IMR-90 (cell line): Measurements from ENCODE around the gene CKS1B.

Experiments
- BHLHE40 ChIP-seq: fragments of 150-350 bp; IDR thresholded peaks from 2 replicates; pipeline ENCODE4 v1.6.1; 2016; ENCODE audit warnings: mild to moderate bottlenecking, low read depth, low read length
- CEBPB ChIP-seq: IDR thresholded peaks from 2 replicates; pipeline ENCODE4 v1.6.1; 2012; ENCODE audit warnings: low read depth, low read length, improper control_type of control experiment
- CHD1 ChIP-seq: IDR thresholded peaks from 2 replicates; pipeline ENCODE4 v1.6.1; 2012; ENCODE audit warnings: low read depth, low read length, improper control_type of control experiment
- CTCF ChIP-seq: conservative IDR thresholded peaks from 2 replicates; pipeline ENCODE4 v1.5.1; 2012; ENCODE audit warnings: mild to moderate bottlenecking, low read depth, low read length, improper control_type of control experiment
- ELK1 ChIP-seq: fragments of 150-350 bp; IDR thresholded peaks from 2 replicates; pipeline ENCODE4 v1.6.1; 2016; ENCODE audit warnings: low read depth, mild to moderate bottlenecking, low read length, moderate library complexity, borderline replicate concordance
- FOS ChIP-seq: fragments of 150-350 bp; IDR thresholded peaks from 2 replicates; pipeline ENCODE4 v1.6.1; 2016; ENCODE audit warnings: low read depth, low read length
- MAFK ChIP-seq: IDR thresholded peaks from 2 replicates; pipeline ENCODE4 v1.6.1; 2012; ENCODE audit warnings: low read depth, low read length, improper control_type of control experiment
- MXI1 ChIP-seq: IDR thresholded peaks from 2 replicates; pipeline ENCODE4 v1.6.1; 2012; ENCODE audit warnings: low read depth, mild to moderate bottlenecking, low read length, moderate library complexity, borderline replicate concordance
- POLR2A ChIP-seq: IDR thresholded peaks from 2 replicates; pipeline ENCODE4 v1.6.1; 2012; ENCODE audit warnings: mild to moderate bottlenecking, low read depth, low read length
- RAD21 ChIP-seq: IDR thresholded peaks from 2 replicates; pipeline ENCODE4 v1.6.1; 2012; ENCODE audit warnings: low read length, improper control_type of control experiment
- RCOR1 ChIP-seq: IDR thresholded peaks from 2 replicates; pipeline ENCODE4 v1.6.1; 2012; ENCODE audit warnings: mild to moderate bottlenecking, low read length, improper control_type of control experiment; ENCODE audit not compliant: insufficient replicate concordance
- RFX5 ChIP-seq: IDR thresholded peaks from 2 replicates; pipeline ENCODE4 v1.8.0; 2012; ENCODE audit warnings: low read depth, mild to moderate bottlenecking, low read length, moderate library complexity
- SMC3 ChIP-seq: fragments of 150-350 bp; IDR thresholded peaks from 2 replicates; pipeline ENCODE4 v1.6.1; 2016; ENCODE audit warnings: low read depth, mild to moderate bottlenecking, antibody characterized with exemption, low read length, moderate library complexity
- USF2 ChIP-seq: fragments of 150-350 bp; IDR thresholded peaks from 2 replicates; pipeline ENCODE4 v1.6.1; 2017; ENCODE audit warnings: mild to moderate bottlenecking, antibody characterized with exemption, low read length, low read depth

- TF ChIP-seq CTCF (no peak), CHD1 (no peak), RAD21 (no peak), POLR2A (no peak), RCOR1 (no peak), CEBPB (no peak), ELK1 (no peak), RFX5 (no peak), BHLHE40 (no peak), MXI1 (no peak), USF2 (no peak), SMC3 (no peak), MAFK (no peak), FOS (no peak)
These were observed 13.9 kb upstream of the CKS1B start for GRCh38 chr1:154960446-154961136.
